Measurements from ENCODE around the gene ATP8A2. TPM values are rescaled to one million over a fixed set of nuclear protein-coding genes. Genes with fewer than 3 reads are reported as not detected.
A peak's percentile ranks its signal among the peaks of the same experiment; 100 is the strongest.

ATP8A2 gene
- total RNA-seq, 1 experiment from 2014 or later: 5.2 TPM

GRCh38 chr13:25473864-25474263 lies 102.1 kb downstream of the ATP8A2 start:
- ChIA-PET CTCF (no interaction called here), POLR2A (no interaction called here)
- Mint-ChIP-seq H3K36me3 (peaks cover 3% of the 10 kb centered on the region; the same call in 1 of the 2 replicates), H3K27me3 (ENCODE audit: low read depth) (peaks cover 26% of the 10 kb centered on the region), H3K4me1 (peaks cover 18% of the 10 kb centered on the region), H3K4me3 (no peak overlapping the region), H3K9me3 (peaks cover 16% of the 10 kb centered on the region), H3K27ac (no peak overlapping the region)
- no peak for TF ChIP-seq ZNF423 (CRISPR knock-in tag; IDR thresholded peaks at IDR 0.05)
- no peak for TF ChIP-seq ZNF396 (CRISPR knock-in tag; IDR thresholded peaks at IDR 0.05; ENCODE audit: borderline replicate concordance)
- TF ChIP-seq, protein P1, sequence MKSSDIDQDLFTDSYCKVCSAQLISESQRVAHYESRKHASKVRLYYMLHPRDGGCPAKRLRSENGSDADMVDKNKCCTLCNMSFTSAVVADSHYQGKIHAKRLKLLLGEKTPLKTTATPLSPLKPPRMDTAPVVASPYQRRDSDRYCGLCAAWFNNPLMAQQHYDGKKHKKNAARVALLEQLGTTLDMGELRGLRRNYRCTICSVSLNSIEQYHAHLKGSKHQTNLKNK (CRISPR knock-in tag; IDR thresholded peaks at IDR 0.05): no peak
- TF ChIP-seq, protein P2, sequence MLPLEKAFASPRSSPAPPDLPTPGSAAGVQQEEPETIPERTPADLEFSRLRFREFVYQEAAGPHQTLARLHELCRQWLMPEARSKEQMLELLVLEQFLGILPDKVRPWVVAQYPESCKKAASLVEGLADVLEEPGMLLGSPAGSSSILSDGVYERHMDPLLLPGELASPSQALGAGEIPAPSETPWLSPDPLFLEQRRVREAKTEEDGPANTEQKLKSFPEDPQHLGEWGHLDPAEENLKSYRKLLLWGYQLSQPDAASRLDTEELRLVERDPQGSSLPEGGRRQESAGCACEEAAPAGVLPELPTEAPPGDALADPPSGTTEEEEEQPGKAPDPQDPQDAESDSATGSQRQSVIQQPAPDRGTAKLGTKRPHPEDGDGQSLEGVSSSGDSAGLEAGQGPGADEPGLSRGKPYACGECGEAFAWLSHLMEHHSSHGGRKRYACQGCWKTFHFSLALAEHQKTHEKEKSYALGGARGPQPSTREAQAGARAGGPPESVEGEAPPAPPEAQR (CRISPR knock-in tag; IDR thresholded peaks at IDR 0.05): no peak
- TF ChIP-seq, protein P3, sequence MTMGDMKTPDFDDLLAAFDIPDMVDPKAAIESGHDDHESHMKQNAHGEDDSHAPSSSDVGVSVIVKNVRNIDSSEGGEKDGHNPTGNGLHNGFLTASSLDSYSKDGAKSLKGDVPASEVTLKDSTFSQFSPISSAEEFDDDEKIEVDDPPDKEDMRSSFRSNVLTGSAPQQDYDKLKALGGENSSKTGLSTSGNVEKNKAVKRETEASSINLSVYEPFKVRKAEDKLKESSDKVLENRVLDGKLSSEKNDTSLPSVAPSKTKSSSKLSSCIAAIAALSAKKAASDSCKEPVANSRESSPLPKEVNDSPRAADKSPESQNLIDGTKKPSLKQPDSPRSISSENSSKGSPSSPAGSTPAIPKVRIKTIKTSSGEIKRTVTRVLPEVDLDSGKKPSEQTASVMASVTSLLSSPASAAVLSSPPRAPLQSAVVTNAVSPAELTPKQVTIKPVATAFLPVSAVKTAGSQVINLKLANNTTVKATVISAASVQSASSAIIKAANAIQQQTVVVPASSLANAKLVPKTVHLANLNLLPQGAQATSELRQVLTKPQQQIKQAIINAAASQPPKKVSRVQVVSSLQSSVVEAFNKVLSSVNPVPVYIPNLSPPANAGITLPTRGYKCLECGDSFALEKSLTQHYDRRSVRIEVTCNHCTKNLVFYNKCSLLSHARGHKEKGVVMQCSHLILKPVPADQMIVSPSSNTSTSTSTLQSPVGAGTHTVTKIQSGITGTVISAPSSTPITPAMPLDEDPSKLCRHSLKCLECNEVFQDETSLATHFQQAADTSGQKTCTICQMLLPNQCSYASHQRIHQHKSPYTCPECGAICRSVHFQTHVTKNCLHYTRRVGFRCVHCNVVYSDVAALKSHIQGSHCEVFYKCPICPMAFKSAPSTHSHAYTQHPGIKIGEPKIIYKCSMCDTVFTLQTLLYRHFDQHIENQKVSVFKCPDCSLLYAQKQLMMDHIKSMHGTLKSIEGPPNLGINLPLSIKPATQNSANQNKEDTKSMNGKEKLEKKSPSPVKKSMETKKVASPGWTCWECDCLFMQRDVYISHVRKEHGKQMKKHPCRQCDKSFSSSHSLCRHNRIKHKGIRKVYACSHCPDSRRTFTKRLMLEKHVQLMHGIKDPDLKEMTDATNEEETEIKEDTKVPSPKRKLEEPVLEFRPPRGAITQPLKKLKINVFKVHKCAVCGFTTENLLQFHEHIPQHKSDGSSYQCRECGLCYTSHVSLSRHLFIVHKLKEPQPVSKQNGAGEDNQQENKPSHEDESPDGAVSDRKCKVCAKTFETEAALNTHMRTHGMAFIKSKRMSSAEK (CRISPR knock-in tag; IDR thresholded peaks at IDR 0.05; ENCODE audit: borderline replicate concordance): no peak
- no peak for TF ChIP-seq ZBTB43 (CRISPR knock-in tag; IDR thresholded peaks at IDR 0.05)
- no peak for TF ChIP-seq TEAD4 (CRISPR knock-in tag; IDR thresholded peaks at IDR 0.05)
- no peak for TF ChIP-seq NR3C1 (CRISPR knock-in tag; conservative IDR thresholded peaks at IDR 0.05; ENCODE audit: low read depth)
- TF ChIP-seq FOXK1 (CRISPR knock-in tag; IDR thresholded peaks at IDR 0.05): no peak
- TF ChIP-seq ZNF232 (CRISPR knock-in tag; IDR thresholded peaks at IDR 0.05): no peak
- TF ChIP-seq NFATC4 (CRISPR knock-in tag; IDR thresholded peaks at IDR 0.05): no peak
- no peak for TF ChIP-seq ELF4 (CRISPR knock-in tag; IDR thresholded peaks at IDR 0.05; ENCODE audit: low read depth)
- no peak for TF ChIP-seq CREM (CRISPR knock-in tag; IDR thresholded peaks at IDR 0.05)
- TF ChIP-seq SMAD4 (CRISPR knock-in tag; IDR thresholded peaks at IDR 0.05): no peak
- no peak for TF ChIP-seq ETV6 (CRISPR knock-in tag; IDR thresholded peaks at IDR 0.05)
- no peak for TF ChIP-seq ZNF121 (CRISPR knock-in tag; IDR thresholded peaks at IDR 0.05)
- no peak for TF ChIP-seq KAT7 (CRISPR knock-in tag; IDR thresholded peaks at IDR 0.05; ENCODE audit: borderline replicate concordance)
- no peak for TF ChIP-seq ZNF416 (CRISPR knock-in tag; IDR thresholded peaks at IDR 0.05)
- TF ChIP-seq PREB (CRISPR knock-in tag; IDR thresholded peaks at IDR 0.05; ENCODE audit: borderline replicate concordance): no peak
- no peak for DNase-seq (ENCODE audit: low spot score)
- no peak for ATAC-seq

- peak; percentile 85 for ATAC-seq
- peaks cover 23% of the 10 kb centered on the region for H3K36me3 Mint-ChIP-seq
These were observed 106.4 kb downstream of the ATP8A2 start for GRCh38 chr13:25478186-25478585.

More at GRCh38 chr13:25478186-25478585, 106.4 kb downstream of the ATP8A2 start:
- Mint-ChIP-seq H3K9me3 (peaks cover 38% of the 10 kb centered on the region), H3K4me1 (peaks cover 15% of the 10 kb centered on the region), H3K4me3 (no peak overlapping the region), H3K27me3 (ENCODE audit: low read depth) (no peaks in the 10 kb centered on the region), H3K27ac (peak overlapping the region; percentile 43; the same call in 1 of the 2 replicates)
- POLR2A ChIA-PET: no interaction called here
- DNase-seq (ENCODE audit: low spot score): no peak
- peak; percentile 82; the same call in 1 of the 2 replicates for TF ChIP-seq NFE2L1 (CRISPR knock-in tag; IDR thresholded peaks at IDR 0.05)
- no peak for TF ChIP-seq ZNF263 (CRISPR knock-in tag; IDR thresholded peaks at IDR 0.05; ENCODE audit: low read depth)
- CTCF ChIA-PET: interaction anchor here (1.0 kb wide), 1 partner anchor 103 kb away, joined by 3 read pairs; no protein-coding TSS in a partner anchor

All from WTC11 (cell line).